HCT116 (cell line): ENCODE measurements around the gene SMARCA4. TPM values are rescaled to one million over a fixed set of nuclear protein-coding genes. Genes with fewer than 3 reads are reported as not detected.

Source experiments
- ATAC-seq: fragments of 200-7000 bp; cut with Tn5 transposase; 2 replicates; pipeline ENCODE4 v1.9.1; 2020; ENCODE audit warnings: mild to moderate bottlenecking, moderate library complexity
- BruUV-seq: library from RNA; stranded (reverse); fragments of 400-500 nt; replicated peaks from 2 replicates; lab custom pipeline; 2021; lab: Mats Ljungman, UMichigan
- CTCF ChIA-PET: fragments of 300-600 bp; sonication (Branson Sonifier 250); formaldehyde crosslinking; loops from one replicate; lab custom pipeline; 2021; ENCODE audit warnings: antibody characterized with exemption; lab: Charles Lee
- POLR2A ChIA-PET: fragments of 300-600, 350-600 bp; sonication (Branson Sonifier 250); formaldehyde crosslinking; loops from one replicate; lab custom pipeline; 2021; ENCODE audit warnings: antibody characterized with exemption; lab: Charles Lee
- RAD21 ChIA-PET, 2 experiments: fragments of 300-600 bp; sonication (Branson Sonifier 250); formaldehyde crosslinking; loops; one replicate each; lab custom pipeline; 2023; ENCODE audit warnings: low total read pairs in 2 of 2; ENCODE audit not compliant: uncharacterized antibody in 2 of 2, unreplicated experiment in 2 of 2, low non-redundant PET in 1 of 2; lab: Charles Lee
- DNase-seq: peaks from one replicate; pipeline ENCODE4 v3.0.0-alpha.2; 2010; ENCODE audit warnings: low read depth, low spot score
- H2AFZ ChIP-seq: fragments of 200-600 bp; shearing (Covaris generic), sonication (generic); 2 replicates; pipeline ENCODE4 v1.6.1; 2017; ENCODE audit warnings: low read depth, mixed run types, mixed read lengths, antibody characterized with exemption, low read length; ENCODE audit not compliant: poor library complexity, severe bottlenecking
- H3K27ac ChIP-seq: 2 replicates; pipeline ENCODE4 v1.5.1; 2012; ENCODE audit warnings: low read depth, low read length
- H3K27me3 ChIP-seq: fragments of 200-600 bp; sonication (generic); 2 replicates; pipeline ENCODE4 v1.6.1; 2016; ENCODE audit warnings: mixed run types, low read length, mixed read lengths; ENCODE audit not compliant: insufficient read depth
- H3K36me3 ChIP-seq, 2 experiments: fragments of 200-500 bp in 1 of 2; fragments of 200-600 bp in 1 of 2; sonication (Bioruptor generic) in 1 of 2; sonication (generic) in 1 of 2; 2 replicates each; pipeline versions ENCODE4 v1.5.1 to v1.6.1; 2014 to 2016; ENCODE audit warnings: low read length in 2 of 2, inconsistent platforms in 1 of 2, mixed read lengths in 1 of 2, mixed run types in 1 of 2; ENCODE audit not compliant: insufficient read depth in 2 of 2, control insufficient read depth in 1 of 2
- H3K4me1 ChIP-seq, 2 experiments: fragments of 200-600 bp in 1 of 2; sonication (generic) in 1 of 2; 2 replicates each; pipeline versions ENCODE4 v1.5.1 to v1.6.1; 2012 to 2017; ENCODE audit warnings: low read length in 2 of 2, inconsistent platforms in 1 of 2, mild to moderate bottlenecking in 1 of 2, mixed read lengths in 1 of 2, mixed run types in 1 of 2, moderate library complexity in 1 of 2; ENCODE audit not compliant: insufficient read depth in 2 of 2, control insufficient read depth in 1 of 2
- H3K4me2 ChIP-seq: fragments of 200-600 bp; sonication (generic); 2 replicates; pipeline ENCODE4 v1.6.1; 2017; ENCODE audit warnings: mixed run types, low read length, mixed read lengths
- H3K4me3 ChIP-seq, 2 experiments: fragments of 200-600 bp in 1 of 2; sonication (generic) in 1 of 2; replicated peaks in 1 of 2; 2 replicates each; pipeline ENCODE4 v1.5.1; 2011 to 2016; ENCODE audit warnings: low read length in 2 of 2, control low read depth in 1 of 2, low read depth in 1 of 2, mild to moderate bottlenecking in 1 of 2, mixed read lengths in 1 of 2, mixed run types in 1 of 2
- H3K79me2 ChIP-seq: fragments of 200-600 bp; sonication (generic); 2 replicates; pipeline ENCODE4 v1.6.1; 2017; ENCODE audit warnings: mild to moderate bottlenecking, mixed run types, low read length, moderate library complexity, mixed read lengths; ENCODE audit not compliant: insufficient read depth
- H3K9ac ChIP-seq: fragments of 200-600 bp; sonication (generic); 2 replicates; pipeline ENCODE4 v1.6.1; 2016; ENCODE audit warnings: low read length, mixed read lengths
- H3K9me2 ChIP-seq: fragments of 200-600 bp; sonication (generic), shearing (Covaris generic); 2 replicates; pipeline ENCODE4 v1.6.1; 2017; ENCODE audit warnings: mixed run types, mild to moderate bottlenecking, moderate library complexity; ENCODE audit not compliant: insufficient read depth
- H3K9me3 ChIP-seq, 2 experiments: fragments of 200-500 bp in 1 of 2; fragments of 200-600 bp in 1 of 2; sonication (Bioruptor generic) in 1 of 2; sonication (generic) in 1 of 2; 2 replicates each; pipeline ENCODE4 v1.6.1; 2014 to 2017; ENCODE audit warnings: low read length in 2 of 2, mixed read lengths in 2 of 2, inconsistent platforms in 1 of 2, low read depth in 1 of 2, mild to moderate bottlenecking in 1 of 2, mixed run types in 1 of 2, moderate library complexity in 1 of 2; ENCODE audit not compliant: control insufficient read depth in 1 of 2, insufficient read depth in 1 of 2
- H4K20me1 ChIP-seq: fragments of 200-600 bp; sonication (generic), shearing (Covaris generic); 2 replicates; pipeline ENCODE4 v1.6.1; 2017; ENCODE audit warnings: mixed run types, mild to moderate bottlenecking, moderate library complexity; ENCODE audit not compliant: insufficient read depth
- CBX3 ChIP-seq: IDR thresholded peaks from 2 replicates; pipeline ENCODE4 v1.6.1; 2012; ENCODE audit warnings: low read depth
- EGR1 ChIP-seq: IDR thresholded peaks from 2 replicates; pipeline ENCODE4 v1.6.1; 2012; ENCODE audit warnings: low read depth
- ELF1 ChIP-seq: IDR thresholded peaks from 2 replicates; pipeline ENCODE4 v1.6.1; 2012; ENCODE audit warnings: low read depth, borderline replicate concordance
- EZH2 ChIP-seq: fragments of 200-600 bp; sonication (generic); IDR thresholded peaks from 2 replicates; pipeline ENCODE4 v1.6.1; 2017; ENCODE audit warnings: antibody characterized with exemption, mixed run types
- EZH2phosphoT487 ChIP-seq: fragments of 200-600 bp; IDR thresholded peaks from 2 replicates; pipeline ENCODE4 v1.6.1; 2018; ENCODE audit warnings: antibody characterized with exemption, borderline replicate concordance
- FOSL1 ChIP-seq: IDR thresholded peaks from 2 replicates; pipeline ENCODE4 v1.6.1; 2012; ENCODE audit warnings: low read depth
- POLR2A ChIP-seq: IDR thresholded peaks from 2 replicates; pipeline ENCODE4 v1.7.0; 2011; ENCODE audit warnings: borderline replicate concordance; ENCODE audit not compliant: insufficient read depth, insufficient read length; ENCODE audit errors: extremely low read depth
- POLR2AphosphoS5 ChIP-seq: IDR thresholded peaks from 2 replicates; pipeline ENCODE4 v1.6.1; 2011; ENCODE audit warnings: mild to moderate bottlenecking, low read depth, low read length, moderate library complexity
- RAD21 ChIP-seq: IDR thresholded peaks from 2 replicates; pipeline ENCODE4 v1.6.1; 2012; ENCODE audit warnings: low read depth, mild to moderate bottlenecking
- SIN3A ChIP-seq: IDR thresholded peaks from 2 replicates; pipeline ENCODE4 v1.6.1; 2012; ENCODE audit warnings: low read depth
- SP1 ChIP-seq: IDR thresholded peaks from 2 replicates; pipeline ENCODE4 v1.6.1; 2012; ENCODE audit warnings: low read depth
- SRF ChIP-seq: IDR thresholded peaks from 2 replicates; pipeline ENCODE4 v1.6.1; 2012; ENCODE audit warnings: low read depth
- TCF7L2 ChIP-seq: IDR thresholded peaks from 2 replicates; pipeline ENCODE4 v1.7.0; 2011; ENCODE audit warnings: borderline replicate concordance, inconsistent platforms; ENCODE audit not compliant: insufficient read depth, insufficient read length; ENCODE audit errors: extremely low read depth
- YY1 ChIP-seq: IDR thresholded peaks from 2 replicates; pipeline ENCODE4 v1.6.1; 2011; ENCODE audit warnings: low read length, low read depth, moderate library complexity, mild to moderate bottlenecking; ENCODE audit not compliant: insufficient replicate concordance; ENCODE audit errors: extremely low read depth
- ZFX ChIP-seq: fragments of 450-650 bp; IDR thresholded peaks from 2 replicates; pipeline ENCODE4 v1.6.1; 2017
- ZNF274 ChIP-seq: fragments of 200-500 bp; sonication (Bioruptor generic); IDR thresholded peaks from 2 replicates; pipeline ENCODE4 v1.6.1; 2014; ENCODE audit warnings: mild to moderate bottlenecking, low read depth, low read length, inconsistent platforms
- intact Hi-C: fragments of 100-400 bp; cut with micrococcal nuclease; formaldehyde crosslinking; loops from 2 replicates; pipeline ENCODE4 v1.10.0; 2022
- total RNA-seq: library from RNA; stranded (reverse); gene quantifications from one replicate; pipeline ENCODE4 v1.2.1, GENCODE V29; 2021; ENCODE audit not compliant: unreplicated experiment
- TF ChIP-seq, protein P1 (sequence below): IDR thresholded peaks from 2 replicates; pipeline ENCODE4 v1.6.1; 2011; ENCODE audit warnings: mild to moderate bottlenecking, low read length, moderate library complexity; ENCODE audit not compliant: insufficient replicate concordance; ENCODE audit errors: extremely low read depth
- TF ChIP-seq, protein P2 (sequence below): IDR thresholded peaks from 2 replicates; pipeline ENCODE4 v1.6.1; 2012
- TF ChIP-seq, protein P3 (sequence below): IDR thresholded peaks from 2 replicates; pipeline ENCODE4 v1.6.1; 2012
- TF ChIP-seq, protein P4 (sequence below): IDR thresholded peaks from 2 replicates; pipeline ENCODE4 v1.6.1; 2012; ENCODE audit warnings: low read depth

SMARCA4 gene
- total RNA-seq, 1 experiment from 2014 or later = 116 TPM

DNA sequence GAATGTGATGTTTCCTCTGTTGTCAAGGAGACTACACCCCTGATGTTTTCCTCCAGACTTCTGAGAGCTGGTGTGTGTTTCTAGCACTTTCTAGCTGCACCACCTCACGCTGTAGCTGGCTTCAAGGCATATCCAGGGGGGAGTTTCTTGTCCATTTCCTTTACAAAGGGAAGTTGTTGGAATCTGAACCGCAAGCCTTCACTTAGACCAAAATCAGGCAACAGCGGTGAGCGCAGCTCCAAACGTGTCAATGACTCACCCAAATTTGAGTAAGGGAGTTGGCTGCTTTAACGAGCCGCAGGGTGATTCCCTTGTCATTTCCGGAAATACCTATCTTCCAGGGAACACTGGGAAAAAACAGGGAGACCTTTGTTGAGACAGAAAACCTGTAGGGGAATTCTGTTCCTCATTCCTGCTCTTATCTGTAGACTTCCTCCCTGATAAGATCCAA is 130.9 kb downstream of the SMARCA4 start:
- ChIA-PET POLR2A (interaction anchor here (1.2 kb wide), 1 partner anchor 56 kb away, joined by 3 read pairs; no protein-coding TSS in a partner anchor), CTCF (interaction anchor here (1.0 kb wide), 1 partner anchor 56 kb away, joined by 4 read pairs; no protein-coding TSS in a partner anchor), RAD21 (no interaction called here)
- DNase-seq (peak; percentile 83), ATAC-seq (peak; percentile 7; the same call in 1 of the 2 replicates)
- intact Hi-C loops = loop anchor here (2.0 kb wide), 1 partner anchor 55 kb away; no protein-coding TSS in a partner anchor
- H3K79me2 ChIP-seq = peaks cover 72% of the 10 kb centered on the region
- peak overlapping the region; percentile 91 for H3K27ac ChIP-seq
- no peaks in the 10 kb centered on the region for H3K27me3 ChIP-seq
- H3K9me2 ChIP-seq = no peaks in the 10 kb centered on the region
- H3K4me1 ChIP-seq = peaks cover 77 to 86% of the 10 kb centered on the region in 2 experiments
- peak overlapping the region; percentile 92 to 97 for H3K4me3 ChIP-seq
- H3K9ac ChIP-seq = peak overlapping the region; percentile 99
- H4K20me1 ChIP-seq = no peaks in the 10 kb centered on the region
- no TSS peak for BruUV-seq
- no peak overlapping the region for H2AFZ ChIP-seq
- H3K4me2 ChIP-seq = peak overlapping the region; percentile 97
- H3K9me3 ChIP-seq = no peaks in the 10 kb centered on the region
- peaks cover 3 to 24% of the 10 kb centered on the region in 2 experiments; a peak in 2 of 4 replicates for H3K36me3 ChIP-seq
- TF ChIP-seq, protein P1, sequence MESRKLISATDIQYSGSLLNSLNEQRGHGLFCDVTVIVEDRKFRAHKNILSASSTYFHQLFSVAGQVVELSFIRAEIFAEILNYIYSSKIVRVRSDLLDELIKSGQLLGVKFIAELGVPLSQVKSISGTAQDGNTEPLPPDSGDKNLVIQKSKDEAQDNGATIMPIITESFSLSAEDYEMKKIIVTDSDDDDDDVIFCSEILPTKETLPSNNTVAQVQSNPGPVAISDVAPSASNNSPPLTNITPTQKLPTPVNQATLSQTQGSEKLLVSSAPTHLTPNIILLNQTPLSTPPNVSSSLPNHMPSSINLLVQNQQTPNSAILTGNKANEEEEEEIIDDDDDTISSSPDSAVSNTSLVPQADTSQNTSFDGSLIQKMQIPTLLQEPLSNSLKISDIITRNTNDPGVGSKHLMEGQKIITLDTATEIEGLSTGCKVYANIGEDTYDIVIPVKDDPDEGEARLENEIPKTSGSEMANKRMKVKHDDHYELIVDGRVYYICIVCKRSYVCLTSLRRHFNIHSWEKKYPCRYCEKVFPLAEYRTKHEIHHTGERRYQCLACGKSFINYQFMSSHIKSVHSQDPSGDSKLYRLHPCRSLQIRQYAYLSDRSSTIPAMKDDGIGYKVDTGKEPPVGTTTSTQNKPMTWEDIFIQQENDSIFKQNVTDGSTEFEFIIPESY = peak; percentile 36
- TF ChIP-seq ELF1 (no peak; the same call in 1 of the 2 replicates), SIN3A (peak; percentile 96), ZFX (no peak), RAD21 (no peak), ZNF274 (no peak), TCF7L2 (peak; percentile 76), YY1 (no peak), EZH2phosphoT487 (no peak), CBX3 (peak; percentile 34; the same call in 1 of the 2 replicates), SRF (peak; percentile 36; the same call in 1 of the 2 replicates), POLR2AphosphoS5 (peak; percentile 48; the same call in 1 of the 2 replicates), FOSL1 (peak; percentile 78), EGR1 (no peak), SP1 (peak; percentile 74), EZH2 (no peak), POLR2A (no peak)
- TF ChIP-seq, protein P2, sequence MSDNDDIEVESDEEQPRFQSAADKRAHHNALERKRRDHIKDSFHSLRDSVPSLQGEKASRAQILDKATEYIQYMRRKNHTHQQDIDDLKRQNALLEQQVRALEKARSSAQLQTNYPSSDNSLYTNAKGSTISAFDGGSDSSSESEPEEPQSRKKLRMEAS = peak; percentile 78
- TF ChIP-seq, protein P3, sequence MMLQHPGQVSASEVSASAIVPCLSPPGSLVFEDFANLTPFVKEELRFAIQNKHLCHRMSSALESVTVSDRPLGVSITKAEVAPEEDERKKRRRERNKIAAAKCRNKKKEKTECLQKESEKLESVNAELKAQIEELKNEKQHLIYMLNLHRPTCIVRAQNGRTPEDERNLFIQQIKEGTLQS = no peak
- TF ChIP-seq, protein P4, sequence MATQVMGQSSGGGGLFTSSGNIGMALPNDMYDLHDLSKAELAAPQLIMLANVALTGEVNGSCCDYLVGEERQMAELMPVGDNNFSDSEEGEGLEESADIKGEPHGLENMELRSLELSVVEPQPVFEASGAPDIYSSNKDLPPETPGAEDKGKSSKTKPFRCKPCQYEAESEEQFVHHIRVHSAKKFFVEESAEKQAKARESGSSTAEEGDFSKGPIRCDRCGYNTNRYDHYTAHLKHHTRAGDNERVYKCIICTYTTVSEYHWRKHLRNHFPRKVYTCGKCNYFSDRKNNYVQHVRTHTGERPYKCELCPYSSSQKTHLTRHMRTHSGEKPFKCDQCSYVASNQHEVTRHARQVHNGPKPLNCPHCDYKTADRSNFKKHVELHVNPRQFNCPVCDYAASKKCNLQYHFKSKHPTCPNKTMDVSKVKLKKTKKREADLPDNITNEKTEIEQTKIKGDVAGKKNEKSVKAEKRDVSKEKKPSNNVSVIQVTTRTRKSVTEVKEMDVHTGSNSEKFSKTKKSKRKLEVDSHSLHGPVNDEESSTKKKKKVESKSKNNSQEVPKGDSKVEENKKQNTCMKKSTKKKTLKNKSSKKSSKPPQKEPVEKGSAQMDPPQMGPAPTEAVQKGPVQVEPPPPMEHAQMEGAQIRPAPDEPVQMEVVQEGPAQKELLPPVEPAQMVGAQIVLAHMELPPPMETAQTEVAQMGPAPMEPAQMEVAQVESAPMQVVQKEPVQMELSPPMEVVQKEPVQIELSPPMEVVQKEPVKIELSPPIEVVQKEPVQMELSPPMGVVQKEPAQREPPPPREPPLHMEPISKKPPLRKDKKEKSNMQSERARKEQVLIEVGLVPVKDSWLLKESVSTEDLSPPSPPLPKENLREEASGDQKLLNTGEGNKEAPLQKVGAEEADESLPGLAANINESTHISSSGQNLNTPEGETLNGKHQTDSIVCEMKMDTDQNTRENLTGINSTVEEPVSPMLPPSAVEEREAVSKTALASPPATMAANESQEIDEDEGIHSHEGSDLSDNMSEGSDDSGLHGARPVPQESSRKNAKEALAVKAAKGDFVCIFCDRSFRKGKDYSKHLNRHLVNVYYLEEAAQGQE = no peak
